PC-3 (cell line): ENCODE data around the gene CDH22. TPM values are rescaled to one million over a fixed set of nuclear protein-coding genes. Genes with fewer than 3 reads are reported as not detected.

Experiments used
- ATAC-seq: fragments of 200-7000 bp; cut with Tn5 transposase; 2 replicates; pipeline ENCODE4 v1.9.1; 2020; ENCODE audit warnings: mild to moderate bottlenecking, moderate library complexity
- BruUV-seq: library from RNA; stranded (reverse); fragments of 400-500 nt; replicated peaks from 2 replicates; lab custom pipeline; 2021; lab: Mats Ljungman, UMichigan
- CTCF ChIA-PET: fragments of 300-600 bp; sonication (Branson Sonifier 250); formaldehyde crosslinking; loops from one replicate; lab custom pipeline; 2022; ENCODE audit warnings: antibody characterized with exemption; lab: Charles Lee
- POLR2A ChIA-PET: fragments of 300-600 bp; sonication (Branson Sonifier 250); formaldehyde crosslinking; loops from one replicate; lab custom pipeline; 2022; ENCODE audit warnings: antibody characterized with exemption; ENCODE audit not compliant: unreplicated experiment; lab: Charles Lee
- DNase-seq: peaks from one replicate; pipeline ENCODE4 v3.0.0-alpha.2; 2015
- H2AFZ ChIP-seq: fragments of 300-600 bp; sonication (generic); 2 replicates; pipeline ENCODE4 v1.6.0; 2016; ENCODE audit warnings: antibody characterized with exemption, low read length
- H3F3A ChIP-seq: fragments of 300-600 bp; sonication (generic); one replicate; pipeline ENCODE4 v1.6.0; 2017; ENCODE audit warnings: antibody characterized with exemption, low read length, control low read depth, mild to moderate bottlenecking; ENCODE audit not compliant: unreplicated experiment
- H3K27ac ChIP-seq: fragments of 300-600 bp; sonication (generic); 2 replicates; pipeline ENCODE4 v1.5.1; 2016; ENCODE audit warnings: mild to moderate bottlenecking, low read length
- H3K27me3 ChIP-seq: fragments of 300-600 bp; sonication (generic); 2 replicates; pipeline ENCODE4 v1.6.1; 2016; ENCODE audit warnings: low read length, mixed read lengths
- H3K36me3 ChIP-seq: fragments of 300-600 bp; sonication (generic); 2 replicates; pipeline ENCODE4 v1.6.1; 2016; ENCODE audit warnings: low read depth, mixed run types, low read length, mixed read lengths
- H3K4me1 ChIP-seq: fragments of 300-600 bp; sonication (generic); 2 replicates; pipeline ENCODE4 v1.5.1; 2016; ENCODE audit warnings: low read length; ENCODE audit not compliant: insufficient read depth
- H3K4me2 ChIP-seq: fragments of 300-600 bp; sonication (generic); 2 replicates; pipeline ENCODE4 v1.6.0; 2016; ENCODE audit warnings: low read length
- H3K4me3 ChIP-seq: fragments of 300-600 bp; sonication (generic); 2 replicates; pipeline ENCODE4 v1.5.1; 2016; ENCODE audit warnings: mild to moderate bottlenecking, low read length, mixed read lengths
- H3K79me2 ChIP-seq: fragments of 300-600 bp; sonication (generic); 2 replicates; pipeline ENCODE4 v1.6.1; 2017; ENCODE audit warnings: low read length, mixed read lengths
- H3K9ac ChIP-seq: fragments of 300-600 bp; sonication (generic); 2 replicates; pipeline ENCODE4 v1.6.0; 2016; ENCODE audit warnings: mild to moderate bottlenecking, low read length
- H3K9me2 ChIP-seq: fragments of 300-600 bp; sonication (generic); replicated peaks from 2 replicates; pipeline ENCODE4 v1.6.1; 2016; ENCODE audit warnings: mixed run types, low read length, mixed read lengths
- H3K9me3 ChIP-seq: fragments of 300-600 bp; sonication (generic); 2 replicates; pipeline ENCODE4 v1.6.1; 2016; ENCODE audit warnings: low read length, mixed read lengths
- H4K20me1 ChIP-seq: fragments of 300-600 bp; sonication (generic); 2 replicates; pipeline ENCODE4 v1.6.1; 2016; ENCODE audit warnings: low read length, mixed read lengths
- EZH2 ChIP-seq: fragments of 300-600 bp; sonication (generic); IDR thresholded peaks from one replicate; pipeline ENCODE4 v1.6.1; 2017; ENCODE audit warnings: antibody characterized with exemption, mild to moderate bottlenecking, low read length; ENCODE audit not compliant: unreplicated experiment
- EZH2phosphoT487 ChIP-seq: fragments of 300-600 bp; sonication (generic); IDR thresholded peaks from 2 replicates; pipeline ENCODE4 v1.6.1; 2018; ENCODE audit warnings: mild to moderate bottlenecking, antibody characterized with exemption, low read length, borderline replicate concordance
- intact Hi-C: fragments of 100-400 bp; cut with micrococcal nuclease; formaldehyde crosslinking; loops from 2 replicates; pipeline ENCODE4 v1.9.0; 2023
- total RNA-seq: library from RNA; depleted of rRNA; stranded (reverse); fragments of >200 nt; gene quantifications from 2 replicates; pipeline ENCODE4 v1.2.3, GENCODE V29; 2014
- TF ChIP-seq, protein P1 (sequence below): fragments of 300-600 bp; sonication (generic); conservative IDR thresholded peaks from 2 replicates; pipeline ENCODE4 v1.5.1; 2017; ENCODE audit warnings: antibody characterized with exemption, low read depth, mild to moderate bottlenecking, low read length

CDH22 gene
- total RNA-seq, 1 experiment from 2014 or later: not detected

DNA sequence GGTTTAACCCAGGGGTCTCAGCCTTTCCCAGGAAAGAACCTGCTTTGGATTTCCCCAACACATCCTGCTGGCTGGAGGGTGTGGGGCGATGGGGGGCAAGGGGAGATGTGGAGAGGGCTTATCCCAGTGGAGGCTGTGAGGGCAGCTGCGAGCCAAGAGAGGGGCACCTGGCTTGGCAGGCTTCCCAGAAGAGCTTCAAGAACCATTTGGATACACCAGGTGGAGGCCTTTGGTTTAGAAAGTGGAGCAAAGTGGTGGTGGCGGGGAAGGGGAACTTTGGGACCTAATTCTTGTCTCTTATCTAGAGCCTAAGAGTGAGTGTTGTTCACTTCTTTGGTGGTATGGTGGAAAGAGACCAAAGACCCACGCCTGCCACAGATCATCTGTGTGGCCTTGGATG is 177.8 kb downstream of the CDH22 start:
- no peaks in the 10 kb centered on the region for H3K9me2 ChIP-seq
- H3K4me1 ChIP-seq: peaks cover 23% of the 10 kb centered on the region
- intact Hi-C loops: loop anchor here (5.0 kb wide), 3 partner anchors 182 to 357 kb away; no protein-coding TSS in a partner anchor
- no peak for ATAC-seq
- ChIA-PET POLR2A (no interaction called here), CTCF (interaction anchor here (1.0 kb wide), 1 partner anchor 103 kb away, joined by 3 read pairs; no protein-coding TSS in a partner anchor)
- H3K79me2 ChIP-seq: no peaks in the 10 kb centered on the region
- H3K27ac ChIP-seq: no peak overlapping the region
- TF ChIP-seq, protein P1, sequence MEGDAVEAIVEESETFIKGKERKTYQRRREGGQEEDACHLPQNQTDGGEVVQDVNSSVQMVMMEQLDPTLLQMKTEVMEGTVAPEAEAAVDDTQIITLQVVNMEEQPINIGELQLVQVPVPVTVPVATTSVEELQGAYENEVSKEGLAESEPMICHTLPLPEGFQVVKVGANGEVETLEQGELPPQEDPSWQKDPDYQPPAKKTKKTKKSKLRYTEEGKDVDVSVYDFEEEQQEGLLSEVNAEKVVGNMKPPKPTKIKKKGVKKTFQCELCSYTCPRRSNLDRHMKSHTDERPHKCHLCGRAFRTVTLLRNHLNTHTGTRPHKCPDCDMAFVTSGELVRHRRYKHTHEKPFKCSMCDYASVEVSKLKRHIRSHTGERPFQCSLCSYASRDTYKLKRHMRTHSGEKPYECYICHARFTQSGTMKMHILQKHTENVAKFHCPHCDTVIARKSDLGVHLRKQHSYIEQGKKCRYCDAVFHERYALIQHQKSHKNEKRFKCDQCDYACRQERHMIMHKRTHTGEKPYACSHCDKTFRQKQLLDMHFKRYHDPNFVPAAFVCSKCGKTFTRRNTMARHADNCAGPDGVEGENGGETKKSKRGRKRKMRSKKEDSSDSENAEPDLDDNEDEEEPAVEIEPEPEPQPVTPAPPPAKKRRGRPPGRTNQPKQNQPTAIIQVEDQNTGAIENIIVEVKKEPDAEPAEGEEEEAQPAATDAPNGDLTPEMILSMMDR: no peak
- TF ChIP-seq EZH2phosphoT487: no peak
- no peak for TF ChIP-seq EZH2
- H4K20me1 ChIP-seq: no peaks in the 10 kb centered on the region
- no TSS peak for BruUV-seq
- H3K4me2 ChIP-seq: no peak overlapping the region
- DNase-seq: no peak
- peaks cover 6% of the 10 kb centered on the region for H3F3A ChIP-seq
- no peaks in the 10 kb centered on the region for H3K9me3 ChIP-seq
- no peak overlapping the region for H3K9ac ChIP-seq
- peaks cover 25% of the 10 kb centered on the region for H3K27me3 ChIP-seq
- H2AFZ ChIP-seq: no peak overlapping the region
- no peak overlapping the region for H3K4me3 ChIP-seq
- H3K36me3 ChIP-seq: no peaks in the 10 kb centered on the region

DNA sequence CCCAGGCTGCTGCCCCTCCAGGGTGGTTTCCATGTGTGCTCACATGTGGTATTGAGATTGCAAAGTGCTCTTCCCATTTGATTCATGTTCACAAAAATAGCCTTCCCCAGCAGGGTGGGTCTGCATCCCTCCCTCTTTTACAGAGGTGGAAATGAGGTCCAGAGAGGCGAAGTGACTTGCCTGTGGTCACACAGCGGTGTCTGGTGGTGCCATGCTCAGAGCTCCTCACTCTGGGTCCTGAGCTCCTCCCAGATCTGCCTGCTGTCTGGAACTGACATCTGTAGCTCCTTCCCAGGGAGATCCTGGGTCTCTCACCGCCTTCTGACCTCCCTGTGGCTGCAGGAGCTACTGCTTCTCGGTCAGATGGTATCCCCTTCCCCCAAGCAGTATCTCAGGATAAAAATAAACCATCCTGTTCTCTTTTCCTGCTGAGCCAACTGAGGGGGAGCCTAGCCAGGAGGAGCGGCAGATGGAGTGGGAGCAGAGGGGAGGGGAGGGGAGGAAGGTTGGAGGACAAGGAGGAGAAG is 178.3 kb downstream of the CDH22 start:
- H3K9ac ChIP-seq: no peak overlapping the region
- no peak overlapping the region for H3K4me3 ChIP-seq
- no peak overlapping the region for H3K4me2 ChIP-seq
- no peak overlapping the region for H3K27ac ChIP-seq
- POLR2A ChIA-PET: no interaction called here
- DNase-seq: no peak
- no peak for ATAC-seq
- no peaks in the 10 kb centered on the region for H3K36me3 ChIP-seq
- H3K79me2 ChIP-seq: no peaks in the 10 kb centered on the region
- no peaks in the 10 kb centered on the region for H3K9me2 ChIP-seq
- TF ChIP-seq EZH2 (no peak), EZH2phosphoT487 (no peak)
- TF ChIP-seq, protein P1: no peak
- H2AFZ ChIP-seq: no peak overlapping the region
- H3K4me1 ChIP-seq: peaks cover 23% of the 10 kb centered on the region
- H3K27me3 ChIP-seq: peaks cover 25% of the 10 kb centered on the region
- no peaks in the 10 kb centered on the region for H3K9me3 ChIP-seq
- BruUV-seq: no TSS peak
- intact Hi-C loops: loop anchor here (5.0 kb wide), 3 partner anchors 182 to 357 kb away; no protein-coding TSS in a partner anchor
- peaks cover 6% of the 10 kb centered on the region for H3F3A ChIP-seq
- H4K20me1 ChIP-seq: no peaks in the 10 kb centered on the region
- CTCF ChIA-PET: interaction anchor here (0.5 to 1.0 kb wide), 2 partner anchors 103 to 144 kb away, joined by 3 read pairs; no protein-coding TSS in a partner anchor
